Esophagus squamous epithelium (tissue), 4 donors: Measurements from ENCODE around the gene ANKRD6.

Source experiments
- POLR2A ChIP-seq, 4 donors: fragments of 450-650 bp; IDR thresholded peaks; one replicate each; pipeline ENCODE4 v1.6.1; 2017; ENCODE audit warnings: antibody characterized with exemption in 4 of 4, mild to moderate bottlenecking in 4 of 4, moderate library complexity in 3 of 4
- TF ChIP-seq, protein P1 (sequence below), 6 experiments: fragments of 450-650 bp in 4 of 6; fragments of 200-600 bp in 2 of 6; sonication (generic) in 2 of 6; IDR thresholded peaks; one replicate each; pipeline ENCODE4 v1.5.1; 2016 to 2019; ENCODE audit warnings: antibody characterized with exemption in 6 of 6, mild to moderate bottlenecking in 4 of 6, moderate library complexity in 4 of 6

GRCh38 chr6:89680150-89680549, 247.2 kb downstream of the ANKRD6 start:
- TF ChIP-seq POLR2A (IDR thresholded peaks at IDR 0.05): no peak
- TF ChIP-seq, protein P1, sequence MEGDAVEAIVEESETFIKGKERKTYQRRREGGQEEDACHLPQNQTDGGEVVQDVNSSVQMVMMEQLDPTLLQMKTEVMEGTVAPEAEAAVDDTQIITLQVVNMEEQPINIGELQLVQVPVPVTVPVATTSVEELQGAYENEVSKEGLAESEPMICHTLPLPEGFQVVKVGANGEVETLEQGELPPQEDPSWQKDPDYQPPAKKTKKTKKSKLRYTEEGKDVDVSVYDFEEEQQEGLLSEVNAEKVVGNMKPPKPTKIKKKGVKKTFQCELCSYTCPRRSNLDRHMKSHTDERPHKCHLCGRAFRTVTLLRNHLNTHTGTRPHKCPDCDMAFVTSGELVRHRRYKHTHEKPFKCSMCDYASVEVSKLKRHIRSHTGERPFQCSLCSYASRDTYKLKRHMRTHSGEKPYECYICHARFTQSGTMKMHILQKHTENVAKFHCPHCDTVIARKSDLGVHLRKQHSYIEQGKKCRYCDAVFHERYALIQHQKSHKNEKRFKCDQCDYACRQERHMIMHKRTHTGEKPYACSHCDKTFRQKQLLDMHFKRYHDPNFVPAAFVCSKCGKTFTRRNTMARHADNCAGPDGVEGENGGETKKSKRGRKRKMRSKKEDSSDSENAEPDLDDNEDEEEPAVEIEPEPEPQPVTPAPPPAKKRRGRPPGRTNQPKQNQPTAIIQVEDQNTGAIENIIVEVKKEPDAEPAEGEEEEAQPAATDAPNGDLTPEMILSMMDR (IDR thresholded peaks at IDR 0.05): no peak
